Mammary epithelial cell (primary cell): ENCODE measurements around the gene AGPAT1.

Source experiments
- CTCF ChIP-seq, 2 donors: IDR thresholded peaks in 1 of 2; conservative IDR thresholded peaks in 1 of 2; 2 replicates each; pipeline ENCODE4 v1.5.1; 2011 to 2012; ENCODE audit warnings: inconsistent platforms in 2 of 2, low read length in 2 of 2, mild to moderate bottlenecking in 2 of 2, control low read depth in 1 of 2, low read depth in 1 of 2; ENCODE audit not compliant: insufficient read depth in 1 of 2; ENCODE audit errors: extremely low read depth in 1 of 2
- EZH2 ChIP-seq: IDR thresholded peaks from 2 replicates; pipeline ENCODE4 v1.6.1; 2012; ENCODE audit warnings: low read length, inconsistent platforms, borderline replicate concordance

GRCh38 chr6:32224696-32225095 is 48.8 kb upstream of the AGPAT1 start:
- TF ChIP-seq CTCF (conservative IDR thresholded peaks at IDR 0.05 in 1 of 2, IDR thresholded peaks at IDR 0.05 in 1 of 2; ENCODE audit: extremely low read depth in 1 of 2, insufficient read depth in 1 of 2, low read depth in 1 of 2, low read length in 2 of 2), result no peak
- no peak for TF ChIP-seq EZH2
